T1000 (cell line): ENCODE results near the gene PREX1.
"Not testable (repeated sequence)": the region's sequence is repeated elsewhere in the genome, so short reads cannot be mapped to it uniquely, and the experiment has no call there.

ENCODE experiments used
- DNase-seq: peaks from one replicate; lab custom pipeline; 2025; ENCODE audit warnings: mixed read lengths; lab: John Stamatoyannopoulos, UW

Gene PREX1

DNA sequence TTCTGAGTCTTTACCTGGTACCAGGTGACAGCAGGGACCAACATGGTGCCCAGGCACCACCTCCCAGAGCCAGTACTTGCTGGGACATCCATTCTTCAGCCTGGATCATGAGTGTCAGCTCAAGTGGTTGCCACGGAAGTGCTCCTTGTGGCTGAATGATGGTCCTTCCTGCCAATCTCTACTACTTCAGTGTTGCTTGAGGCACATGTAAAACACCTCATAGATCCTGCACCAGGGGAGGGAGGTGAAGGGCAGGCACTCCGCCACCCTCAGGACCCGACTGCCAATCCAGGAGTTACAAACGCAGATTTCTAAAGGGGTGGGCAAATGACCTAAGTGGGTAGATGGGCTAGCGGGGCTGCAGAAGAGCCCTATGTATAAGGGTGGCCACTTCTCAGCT lies 226.0 kb downstream of the PREX1 start:
- DNase-seq, result no peak

DNA sequence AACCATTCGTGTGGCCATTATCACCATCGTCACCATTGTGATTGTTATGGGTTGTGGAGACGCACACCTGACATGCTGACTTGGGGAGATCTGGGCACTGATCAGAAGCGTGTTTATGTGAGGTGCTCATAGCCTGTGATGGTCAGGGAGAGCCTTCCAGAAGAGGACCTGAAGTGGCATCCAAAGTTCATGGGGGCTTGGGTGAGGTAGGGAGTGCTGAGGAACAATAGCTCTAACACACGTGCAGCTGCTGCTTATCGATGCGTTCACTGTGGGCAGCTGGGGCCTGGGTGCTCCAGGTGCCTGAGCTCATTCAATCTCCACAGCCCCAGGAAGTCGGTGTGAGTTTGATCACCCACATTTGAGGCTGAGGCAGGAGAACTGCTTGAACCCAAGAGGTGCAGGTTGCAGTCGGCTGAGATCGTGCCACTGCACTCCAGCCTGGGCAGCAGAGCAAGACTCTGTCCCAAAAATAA lies 227.3 kb downstream of the PREX1 start:
- no peak for DNase-seq

DNA sequence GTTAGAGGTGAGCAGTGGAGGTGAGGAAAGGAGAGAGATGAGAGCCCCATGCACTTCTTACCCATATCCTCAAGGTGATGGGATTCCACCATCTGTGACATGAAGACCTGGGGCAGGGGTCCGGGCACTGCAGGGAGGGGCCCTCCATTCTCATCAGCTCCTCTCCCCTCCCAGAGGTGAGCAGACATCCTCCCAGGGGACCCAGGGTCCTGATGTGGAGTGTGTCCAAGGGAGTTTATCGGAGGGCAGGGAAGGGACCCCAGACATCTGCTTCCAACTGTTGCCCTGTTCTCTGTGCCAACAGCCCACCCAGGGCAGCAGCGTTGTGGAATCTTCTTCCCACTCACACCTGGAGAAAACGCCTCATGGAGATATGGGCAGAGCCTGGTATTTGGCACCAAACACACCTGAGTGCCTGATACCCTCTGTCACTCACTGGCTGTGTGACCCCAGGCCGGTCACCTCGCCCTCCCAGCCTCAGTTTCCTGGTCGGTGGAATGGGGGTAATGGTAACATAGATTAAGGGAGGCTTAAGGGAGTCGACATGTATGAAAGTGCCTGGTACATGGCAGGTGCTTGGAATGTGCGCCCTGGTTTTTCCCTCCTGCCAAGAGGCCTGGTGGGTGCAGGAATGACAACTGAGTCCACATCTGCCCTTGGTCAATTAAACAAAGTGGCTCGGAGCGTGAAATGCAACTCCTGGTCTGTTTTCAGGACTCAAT lies 227.9 kb downstream of the PREX1 start:
- no peak for DNase-seq

DNA sequence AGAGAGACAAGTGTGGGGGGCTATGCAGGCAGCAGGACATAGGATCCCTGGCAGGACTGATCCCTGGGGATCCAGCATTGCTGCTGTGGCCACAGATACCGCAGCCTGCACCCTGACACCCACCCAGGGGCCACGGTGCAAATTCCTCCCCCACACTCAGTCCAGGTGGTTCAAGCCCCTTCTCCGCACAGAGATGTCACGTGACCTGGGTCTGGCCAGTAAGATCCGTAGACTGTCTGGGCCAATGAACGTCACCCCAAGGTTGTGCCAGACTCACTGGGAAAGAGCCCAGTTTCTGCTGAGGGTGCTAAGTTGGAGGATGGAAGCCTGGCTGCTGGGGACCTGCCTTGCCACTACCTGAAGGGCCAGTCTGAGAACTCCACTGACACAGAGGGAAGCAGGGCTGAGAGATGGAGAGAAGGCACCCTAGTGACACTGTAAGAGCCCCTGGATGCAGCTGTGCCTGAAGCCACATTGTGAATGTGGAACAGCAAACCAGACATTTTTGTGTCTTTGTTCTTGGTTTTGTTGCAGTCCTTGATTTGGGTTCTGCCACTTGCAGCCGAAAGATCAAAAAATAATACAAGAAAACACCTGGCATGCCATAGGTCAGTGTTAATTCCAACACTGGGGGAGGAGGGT lies 228.6 kb downstream of the PREX1 start:
- no peak for DNase-seq

DNA sequence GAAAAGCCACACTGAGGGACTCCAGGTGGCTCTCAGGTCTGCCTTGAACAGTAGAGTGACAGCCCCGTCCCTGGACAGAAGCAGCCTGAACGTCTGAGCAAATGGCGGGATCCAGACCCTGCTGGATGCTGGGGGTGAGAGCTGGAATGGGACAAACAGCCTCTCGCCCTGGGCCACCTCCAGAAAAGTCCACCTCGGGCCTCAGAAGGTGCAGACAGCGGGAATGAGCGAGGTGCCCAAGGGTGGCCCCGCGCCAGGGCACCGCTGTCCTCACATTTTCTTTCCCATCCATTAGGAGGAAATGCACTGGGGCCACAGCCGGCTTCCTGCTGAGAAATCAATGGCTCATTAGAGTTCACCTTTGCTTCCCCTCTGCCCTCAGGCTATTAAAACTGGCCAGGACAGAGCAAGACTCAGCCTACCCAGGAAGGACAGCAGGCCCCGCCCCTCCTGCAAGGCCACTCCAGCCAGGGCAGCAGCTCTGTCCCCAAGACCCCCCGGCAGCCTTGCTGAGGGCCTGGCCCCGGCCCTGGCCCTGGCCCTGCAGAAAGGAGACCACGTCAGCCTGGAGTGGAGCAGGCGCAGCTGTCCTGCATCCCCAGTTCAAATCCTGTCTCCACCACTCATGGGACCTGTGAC lies 229.4 kb downstream of the PREX1 start:
- not testable (repeated sequence) for DNase-seq

DNA sequence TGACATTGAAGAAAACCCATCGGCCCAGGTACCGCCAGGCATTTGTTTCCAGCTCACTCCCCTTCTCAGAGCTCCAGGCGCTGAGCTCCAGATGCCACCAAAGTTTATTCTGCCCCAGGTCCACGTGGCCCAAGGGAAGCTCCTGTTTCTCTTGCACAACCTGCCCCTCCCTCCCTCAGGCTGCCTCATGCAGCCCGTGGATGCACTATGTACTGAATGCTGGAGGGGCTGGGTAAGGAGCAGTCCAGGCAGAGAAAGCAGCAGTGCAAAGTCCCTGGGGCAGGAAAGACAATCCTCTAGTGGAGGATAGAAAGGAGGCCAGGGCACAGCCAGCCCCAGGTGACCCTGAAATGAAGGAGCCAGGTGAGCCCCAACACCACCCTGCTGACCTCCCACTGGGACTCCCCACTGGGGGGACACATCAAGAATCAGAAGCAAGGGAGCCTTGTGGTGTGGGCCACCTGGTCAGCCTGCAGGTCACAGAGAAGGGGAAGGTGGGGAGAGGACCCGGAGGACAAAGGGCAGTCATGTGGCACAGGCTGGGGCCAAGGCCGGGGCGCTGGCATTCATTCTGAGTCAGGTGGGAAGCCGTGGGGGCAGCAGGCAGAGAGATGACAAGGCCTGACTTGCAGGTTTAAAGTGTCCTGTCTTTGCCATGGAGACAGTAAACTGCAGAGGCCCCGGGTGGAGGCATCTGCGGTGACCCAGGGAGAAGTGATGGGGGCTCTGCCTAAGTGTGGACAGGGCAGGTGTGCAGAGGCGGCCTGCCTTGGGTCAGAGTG lies 230.1 kb downstream of the PREX1 start:
- DNase-seq, result no peak

DNA sequence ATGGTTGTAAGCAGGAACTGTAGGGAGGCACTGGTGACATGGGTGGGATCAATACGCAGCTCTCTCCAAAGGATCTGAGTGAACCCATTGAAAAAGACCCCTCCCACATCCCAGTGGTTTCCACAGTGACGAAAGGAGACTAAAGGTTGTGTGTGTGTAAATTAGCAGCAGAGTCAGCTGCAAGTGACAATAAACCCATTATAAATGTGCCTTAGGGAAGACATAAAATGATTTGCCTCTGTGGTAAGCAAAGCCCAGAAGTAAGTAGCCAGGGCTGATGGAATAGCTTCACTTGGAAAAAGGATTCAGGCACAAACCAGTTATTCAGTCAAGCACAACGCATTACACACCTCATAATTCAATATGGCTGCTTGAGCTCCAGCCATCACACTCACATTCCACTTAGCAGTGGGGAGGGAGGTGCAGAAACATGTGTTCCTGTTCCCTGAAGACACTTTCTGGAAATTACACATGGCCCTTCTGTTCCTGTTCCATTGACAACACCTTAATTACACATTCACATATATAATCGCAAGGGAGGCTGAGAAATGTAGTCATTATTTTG lies 231.4 kb downstream of the PREX1 start:
- DNase-seq, result no peak

DNA sequence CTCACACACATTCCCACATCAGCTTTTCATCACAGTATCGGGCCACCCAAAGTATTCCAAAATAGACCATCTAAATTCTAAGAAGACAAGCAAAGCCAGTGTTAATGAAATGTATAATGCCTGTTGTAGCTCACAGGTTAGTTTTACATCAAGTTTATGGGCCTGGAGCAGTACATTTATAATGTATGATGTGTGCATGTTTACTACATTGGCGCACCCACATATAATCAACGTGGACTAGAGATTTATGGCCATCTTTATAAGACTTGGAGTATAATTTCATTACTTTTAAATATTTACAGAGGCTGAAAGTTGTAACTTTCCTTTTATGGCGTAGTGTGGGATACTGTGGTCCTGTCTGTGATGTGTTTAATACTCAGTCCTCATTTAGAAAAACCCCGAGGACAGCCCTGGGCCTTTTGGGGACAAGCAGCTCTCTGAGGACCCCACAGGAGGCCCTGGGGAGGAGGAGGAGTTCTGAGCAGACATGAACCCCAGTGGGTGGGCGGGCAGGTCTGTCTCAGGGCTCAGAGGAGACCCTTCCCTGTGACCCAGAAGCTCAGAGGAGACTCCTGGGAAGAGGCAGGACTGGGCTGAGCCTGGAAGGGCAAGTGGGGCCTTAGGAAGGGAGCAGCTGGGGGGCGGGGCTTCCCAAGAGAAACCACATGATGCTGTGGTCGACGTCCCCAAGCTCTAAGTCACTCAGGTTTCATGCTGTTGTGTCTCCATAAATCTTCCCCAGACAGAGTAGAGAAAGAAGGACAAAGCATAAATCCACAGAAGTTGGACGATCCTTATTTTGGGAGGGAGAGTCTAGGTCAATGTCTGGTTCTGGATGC lies 232.1 kb downstream of the PREX1 start:
- DNase-seq, result no peak

DNA sequence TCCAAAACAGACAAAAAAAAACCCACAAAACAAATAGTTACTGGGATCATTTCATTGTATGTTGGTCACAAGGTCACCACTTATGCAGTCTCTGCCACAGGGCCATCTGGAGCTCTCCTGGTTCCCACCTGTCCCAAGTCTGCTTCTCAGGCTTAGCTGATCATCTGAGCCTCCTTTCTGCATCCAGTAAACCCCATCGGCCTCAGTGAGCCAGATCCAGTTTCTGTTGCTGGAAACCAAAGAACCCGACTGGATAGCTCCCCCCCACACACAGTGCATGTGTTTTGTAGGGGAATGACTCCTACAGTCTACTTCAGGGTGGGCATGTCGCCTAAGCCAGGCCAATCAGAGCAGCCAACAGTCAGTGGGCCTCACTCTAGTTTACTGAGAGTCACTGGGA lies 233.3 kb downstream of the PREX1 start:
- no peak for DNase-seq

DNA sequence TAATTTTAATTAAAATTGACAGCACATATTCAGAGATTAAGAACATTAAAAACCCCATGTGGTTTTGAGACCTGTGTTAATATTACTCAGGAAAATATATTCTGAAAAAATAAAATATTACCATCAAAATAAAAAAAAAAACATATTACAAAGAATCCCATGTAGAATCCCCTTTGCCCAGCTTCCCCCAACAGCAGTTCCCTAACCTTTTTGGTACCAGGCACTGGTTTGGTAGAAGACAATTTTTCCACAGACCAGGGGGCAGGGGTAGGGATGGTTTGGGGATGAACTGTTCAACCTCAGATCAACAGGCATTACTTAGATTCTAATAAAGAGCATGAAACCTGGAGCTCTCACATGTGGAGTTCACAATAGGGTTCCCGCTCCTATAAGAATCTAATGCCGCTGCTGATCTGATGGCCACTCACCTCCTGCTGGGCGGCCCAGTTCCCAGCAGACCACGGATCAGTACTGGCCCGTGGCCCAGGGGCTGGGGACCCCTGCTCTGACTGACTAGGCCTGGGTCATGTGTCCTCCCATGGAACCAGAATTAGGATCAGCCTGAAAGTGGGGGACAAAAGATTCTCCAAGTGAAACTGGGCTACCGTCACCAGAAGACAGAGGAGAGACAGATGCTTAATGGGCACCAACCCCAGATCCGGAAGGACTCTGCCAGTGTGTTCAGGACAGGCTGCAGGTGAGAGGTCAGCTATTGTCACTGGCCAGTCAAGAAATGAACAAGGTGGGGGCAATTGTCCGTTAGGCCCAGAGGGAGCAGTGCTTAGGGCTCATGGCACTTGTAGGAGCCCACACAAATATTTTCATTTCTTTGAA lies 235.5 kb downstream of the PREX1 start:
- DNase-seq, result no peak

DNA sequence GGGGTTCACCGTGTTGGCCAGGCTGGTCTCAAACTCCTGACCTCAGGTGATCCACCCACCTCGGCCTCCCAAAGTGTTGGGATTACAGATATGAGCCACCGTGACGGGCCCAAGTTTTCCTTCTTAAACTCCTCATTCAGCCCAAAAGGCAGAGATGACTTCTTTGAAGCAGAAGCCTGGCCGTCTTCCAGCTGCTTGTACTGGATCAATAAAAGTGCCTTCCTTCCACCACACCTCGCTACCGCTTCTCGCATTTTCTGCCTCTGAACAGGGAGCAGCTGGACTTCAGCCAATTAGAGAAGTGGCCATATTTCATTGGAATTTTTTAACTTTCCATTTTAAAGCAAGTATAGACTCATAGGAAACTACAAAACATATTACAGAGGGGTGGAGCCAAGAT lies 241.1 kb downstream of the PREX1 start:
- DNase-seq, result no peak

DNA sequence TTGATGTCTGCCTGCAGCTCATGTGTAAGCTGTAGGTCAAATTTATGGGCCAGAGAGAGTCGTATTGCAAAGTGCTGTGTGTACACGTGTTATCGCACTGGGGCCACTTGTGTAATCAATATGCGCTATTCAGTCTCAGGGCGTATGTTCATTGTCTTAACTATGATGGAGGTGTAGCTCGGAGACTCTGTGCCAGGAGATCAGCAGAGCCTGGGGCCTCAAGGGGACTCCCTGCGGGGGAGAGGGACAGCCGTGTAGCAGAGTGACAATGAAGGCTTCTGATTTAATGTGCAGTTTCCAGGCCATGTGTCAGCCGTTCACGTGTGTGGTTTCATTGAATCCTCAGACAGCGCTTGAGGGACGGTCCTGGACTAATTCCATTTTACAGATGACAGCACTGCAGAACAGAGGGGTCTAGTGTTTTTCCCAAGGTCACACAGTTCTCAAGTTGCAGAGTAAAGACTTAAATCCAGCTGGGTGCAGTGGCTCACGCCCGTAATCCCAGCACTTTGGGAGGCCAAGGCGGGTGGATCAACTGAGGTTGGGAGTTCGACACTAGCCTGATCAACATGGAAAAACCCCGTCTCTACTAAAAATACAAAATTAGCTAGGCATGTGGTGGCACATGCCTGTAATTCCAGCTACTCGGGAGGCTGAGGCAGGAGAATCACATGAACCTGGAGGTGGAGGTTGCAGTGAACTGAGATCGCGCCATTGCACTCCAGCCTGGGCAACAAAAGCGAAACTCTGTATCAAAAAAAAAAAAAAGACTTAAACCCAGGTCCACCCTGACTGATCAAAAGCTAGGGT lies 242.5 kb downstream of the PREX1 start:
- no peak for DNase-seq

DNA sequence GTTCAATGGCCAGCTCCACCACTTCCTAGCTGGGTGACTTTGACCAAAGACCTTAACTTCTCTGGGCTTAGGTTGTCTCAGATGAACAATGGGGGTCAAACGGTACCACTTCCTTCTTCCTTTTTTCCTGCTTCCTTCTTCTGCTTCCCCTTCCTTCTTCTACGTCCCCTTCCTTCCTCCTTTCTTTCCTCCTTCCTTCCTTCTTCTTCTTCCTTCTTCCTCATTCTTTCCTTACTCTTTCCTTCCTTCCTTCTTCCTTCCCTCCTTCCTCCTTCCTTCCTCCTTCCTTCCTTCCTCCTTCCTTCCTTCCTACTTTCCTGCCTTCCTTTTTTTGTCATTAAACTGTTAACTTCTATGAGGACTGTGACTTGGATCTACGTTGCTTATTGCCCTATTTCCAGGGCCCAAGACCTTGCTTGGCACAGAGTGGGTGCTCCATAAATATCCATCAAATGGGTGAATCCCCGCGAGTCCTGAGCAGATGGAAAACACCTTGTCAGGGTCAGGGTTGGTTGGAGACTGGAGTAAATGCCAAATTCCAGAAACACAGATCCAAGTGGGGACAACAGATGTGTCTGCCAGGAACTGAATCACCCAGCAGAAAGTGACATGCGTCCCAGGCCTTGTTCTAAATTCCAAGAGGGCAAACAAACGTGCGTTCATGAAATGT lies 243.3 kb downstream of the PREX1 start:
- DNase-seq, result no peak

DNA sequence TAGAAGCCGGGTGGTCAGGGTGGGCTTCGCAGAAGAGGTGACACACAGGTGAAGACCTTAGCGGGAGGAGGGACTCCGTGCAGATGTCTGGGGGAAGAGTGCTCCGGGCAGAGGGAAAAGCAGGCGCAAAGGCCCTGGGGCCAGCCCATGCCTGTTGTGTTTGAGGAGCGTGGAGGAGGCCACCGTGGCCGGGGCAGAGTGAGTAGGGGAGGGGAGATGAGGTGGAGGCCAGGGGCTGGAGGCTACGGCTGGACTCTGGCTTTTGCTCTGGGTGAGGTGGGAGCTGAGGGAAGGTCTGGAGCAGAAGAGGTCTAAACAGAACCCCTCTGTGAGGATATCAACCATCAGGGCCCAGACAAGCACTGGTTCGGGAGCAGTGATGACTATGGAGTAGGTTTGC lies 244.0 kb downstream of the PREX1 start:
- DNase-seq, result no peak

DNA sequence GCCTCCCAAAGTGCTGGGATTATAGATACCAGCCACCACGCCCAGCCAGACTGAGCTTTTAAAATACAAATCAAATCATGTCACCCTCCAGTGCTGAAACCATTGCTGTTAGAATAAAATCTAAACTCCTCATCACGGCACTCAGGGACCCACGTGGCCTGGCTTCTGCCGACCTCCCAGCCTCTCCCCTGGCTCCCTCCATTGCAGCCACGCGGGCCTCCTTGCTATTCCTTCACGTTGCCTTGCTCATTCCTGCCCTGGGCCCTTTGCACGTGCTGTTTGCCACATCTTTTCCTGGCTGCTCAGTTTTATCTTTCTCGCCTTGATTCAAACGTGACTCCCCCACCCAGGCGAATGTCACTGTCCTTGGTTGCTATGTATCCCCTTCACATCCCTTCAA lies 244.6 kb downstream of the PREX1 start:
- no peak for DNase-seq

DNA sequence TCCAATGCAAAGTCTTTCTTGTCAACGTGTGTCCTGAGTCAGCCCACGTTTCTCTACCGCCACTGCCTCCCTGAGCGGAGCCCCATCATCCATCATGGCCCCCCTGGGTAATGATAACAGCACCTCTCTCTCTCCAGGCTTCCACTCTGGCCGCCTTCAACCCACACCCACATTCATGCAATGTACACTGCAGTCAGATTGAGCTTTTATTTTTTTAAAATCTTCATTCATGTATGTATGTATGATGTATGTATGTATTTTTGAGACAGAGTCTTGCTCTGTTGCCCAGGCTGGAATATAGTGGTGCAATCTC lies 245.2 kb downstream of the PREX1 start:
- DNase-seq, result no peak

DNA sequence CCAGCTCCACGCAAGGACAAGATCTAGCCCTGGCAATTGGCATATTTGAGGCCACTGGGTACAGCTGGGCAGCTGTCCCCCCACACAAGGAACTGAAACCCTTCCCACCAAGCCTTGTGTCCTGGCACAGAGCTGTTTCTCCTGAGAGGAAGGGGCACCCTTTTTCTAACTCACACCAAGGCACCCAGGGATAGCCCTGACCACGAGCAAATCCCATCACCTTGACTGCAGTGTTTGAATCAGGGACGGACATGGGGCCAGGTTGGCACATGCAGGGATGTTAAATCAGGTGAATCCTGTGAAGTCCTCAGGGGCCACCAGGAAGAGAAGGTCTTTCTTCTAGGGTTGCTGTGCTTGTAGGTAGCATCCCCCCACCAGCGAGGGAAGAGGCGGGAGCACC lies 246.6 kb downstream of the PREX1 start:
- DNase-seq, result no peak

DNA sequence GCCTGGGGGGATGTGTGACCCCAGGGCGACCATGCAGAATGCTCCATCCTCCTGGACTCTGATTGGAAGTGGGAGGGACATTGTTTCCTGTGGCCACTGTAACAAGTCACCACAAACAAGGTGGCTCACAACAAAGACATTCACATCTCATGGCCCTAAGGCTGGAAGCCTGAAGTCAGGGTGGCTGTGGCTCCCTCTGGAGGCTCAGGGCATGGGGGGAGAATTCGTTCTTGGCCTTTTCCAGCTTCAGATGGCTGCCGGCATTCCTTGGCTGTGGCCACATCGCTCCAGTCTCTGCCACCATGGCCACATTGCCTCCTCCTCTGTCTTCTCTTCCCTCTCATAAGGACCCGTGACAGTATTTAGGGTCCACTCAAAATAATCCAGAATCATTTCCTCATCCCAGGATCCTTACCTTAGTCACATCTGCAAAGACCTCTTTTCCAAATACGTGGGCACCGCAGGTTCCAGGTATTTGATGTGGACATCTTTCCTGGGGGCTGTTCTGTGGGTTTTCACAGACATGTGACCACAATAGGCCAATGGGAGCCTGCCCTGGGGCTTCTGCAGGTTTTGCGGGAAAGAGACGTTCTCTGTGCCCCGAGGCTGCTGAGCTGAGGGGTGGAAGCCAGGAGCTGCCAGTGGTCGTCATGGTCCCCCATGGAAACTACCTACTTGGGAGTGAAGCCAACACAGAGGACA lies 249.3 kb downstream of the PREX1 start:
- DNase-seq, result no peak
